Pancreas (tissue), 10 donors: ENCODE results near the gene SPDYA. TPM values are rescaled to one million over a fixed set of nuclear protein-coding genes. Genes with fewer than 3 reads are reported as not detected.

Source experiments
- ATAC-seq, 4 donors: fragments of 200-7000 bp; cut with Tn5 transposase; one replicate each; pipeline versions ENCODE4 v1.8.0 to v1.9.1; 2020; ENCODE audit warnings: mild to moderate bottlenecking in 4 of 4, moderate library complexity in 4 of 4
- DNase-seq, 6 donors: peaks; one replicate each; pipeline ENCODE4 v3.0.0-alpha.2; 2020
- FAIRE-seq: peaks from 2 replicates; lab custom pipeline; 2012; peaks lifted over from hg19 to GRCh38; lab: Jason Lieb, UNC
- H3K27ac ChIP-seq, 4 donors: fragments of 200-600 bp; sonication (generic); 1 replicate in 3 of 4; 2 replicates in 1 of 4; pipeline versions ENCODE4 v1.5.0 to v1.8.0; 2020
- H3K27me3 ChIP-seq, 4 donors: fragments of 200-600 bp; one replicate each; pipeline ENCODE4 v1.8.0; 2021
- H3K36me3 ChIP-seq, 3 donors: fragments of 200-600 bp; sonication (generic) in 1 of 3; one replicate each; pipeline versions ENCODE4 v1.5.0 to v1.8.0; 2020 to 2021
- H3K4me1 ChIP-seq, 3 donors: fragments of 200-600 bp; one replicate each; pipeline ENCODE4 v1.8.0; 2021
- H3K4me3 ChIP-seq, 4 donors: fragments of 200-600 bp; sonication (generic) in 2 of 4; one replicate each; pipeline versions ENCODE4 v1.5.0 to v1.8.0; 2020 to 2021
- H3K9me3 ChIP-seq, 4 donors: fragments of 200-600 bp; one replicate each; pipeline ENCODE4 v1.8.0; 2021
- CTCF ChIP-seq, 4 donors: fragments of 200-600 bp; sonication (generic) in 3 of 4; IDR thresholded peaks; one replicate each; pipeline versions ENCODE4 v1.5.0 to v1.8.0; 2021; ENCODE audit warnings: antibody characterized with exemption in 4 of 4
- WGBS, 2 donors: extraction: QIAGEN DNeasy Blood & Tissue Kit; methylation state at CpG; one replicate each; pipeline ENCODE4 v1.1.7; 2013; 5-methylcytosine and 5-hydroxymethylcytosine counted together
- intact Hi-C, 3 donors: fragments of 100-400 bp; cut with DNase I; formaldehyde crosslinking; loops; one replicate each; pipeline versions ENCODE4 v1.11.1 to v1.14.2; 2022
- polyA plus RNA-seq, 2 donors: library from polyadenylated mRNA; stranded (reverse); fragments of 200-250 nt; gene quantifications; one replicate each; pipeline ENCODE4 v1.2.3, GENCODE V29; 2013
- total RNA-seq, 6 donors: library from RNA; stranded (reverse); fragmentation: NEBNext Ultra II Directional in 4 of 6; extraction: Animal tissue kit (Norgen Biotek cat#: 25700) in 4 of 6; gene quantifications; one replicate each; pipeline versions ENCODE4 v1.2.1 to v1.2.4, GENCODE V29; 2021 to 2023
- donor health status: healthy with polysubstance abuse.
- donor health status: DM: no; HTN: no; CAD: no; lungs with moderate emphysema.
- donor health status: DM: no; HTN: no; CAD: no.
- donor health status: control.
- donor health status: control.
- donor health status: Bipolar disorder and iron deficiency.
- donor health status: DM: yes; HTN: yes; CAD: no.
- donor health status: DM: no; HTN: no; CAD: no.
- donor health status: DM: no; HTN: no; CAD: no.
- donor health status: DM: yes; HTN: yes; CAD: no.

Gene SPDYA
- total and polyA plus RNA-seq, 8 donors, result 0.11 to 0.78 (median 0.48) TPM

- FAIRE-seq (peak; percentile 93), DNase-seq (peak in 3 of 6 donors; percentile 36 to 66 (median 49)), ATAC-seq (peak; percentile 86 to 98 (median 90))
- WGBS, 2 donors, result 5 to 6% methylated on average over 8 of the region's 8 CpGs
- intact Hi-C loops, result no loop called here
- Histone ChIP-seq H3K9me3 (no peaks in the 10 kb centered on the region), H3K27ac (no peak overlapping the region), H3K4me1 (no peaks in the 10 kb centered on the region), H3K4me3 (no peak overlapping the region), H3K27me3 (no peaks in the 10 kb centered on the region), H3K36me3 (no peaks in the 10 kb centered on the region)
- peak; percentile 28 to 54 (median 43) for TF ChIP-seq CTCF (IDR thresholded peaks at IDR 0.05)
Observed at GRCh38 chr2:28821295-28821958, 10.8 kb downstream of the SPDYA start.

DNA sequence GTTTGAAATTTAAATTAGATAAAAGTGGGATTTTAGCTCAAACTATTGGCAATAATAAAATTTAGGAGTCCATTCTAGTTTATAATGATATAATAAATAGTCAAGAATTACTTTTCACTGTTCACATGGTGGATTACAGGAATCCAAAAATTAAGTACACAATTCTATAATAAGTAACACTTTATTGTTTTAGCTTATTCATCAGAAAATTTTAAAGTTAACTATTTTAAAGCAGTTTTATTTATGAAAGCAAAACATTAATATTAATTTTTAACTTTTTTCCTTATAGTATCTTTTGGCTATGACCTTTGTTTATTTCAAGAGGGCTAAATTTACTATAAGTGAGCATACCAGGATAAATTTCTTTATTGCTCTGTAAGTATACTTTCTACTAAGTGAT, 11.4 kb downstream of the SPDYA start:
- FAIRE-seq (no peak), ATAC-seq (no peak), DNase-seq (no peak)
- H3K36me3 ChIP-seq, result no peaks in the 10 kb centered on the region
- H3K4me3 ChIP-seq, result no peak overlapping the region
- H3K9me3 ChIP-seq, result no peaks in the 10 kb centered on the region
- no peak for TF ChIP-seq CTCF (IDR thresholded peaks at IDR 0.05)
- H3K27ac ChIP-seq, result no peak overlapping the region
- H3K4me1 ChIP-seq, result no peaks in the 10 kb centered on the region
- no peaks in the 10 kb centered on the region for H3K27me3 ChIP-seq
- intact Hi-C loops, result no loop called here

GRCh38 chr2:28824207-28824606, 13.6 kb downstream of the SPDYA start:
- DNase-seq (no peak), FAIRE-seq (no peak), ATAC-seq (no peak)
- Histone ChIP-seq H3K27ac (no peak overlapping the region), H3K4me3 (no peak overlapping the region), H3K36me3 (no peaks in the 10 kb centered on the region), H3K4me1 (no peaks in the 10 kb centered on the region), H3K27me3 (no peaks in the 10 kb centered on the region), H3K9me3 (no peaks in the 10 kb centered on the region)
- TF ChIP-seq CTCF (IDR thresholded peaks at IDR 0.05), result no peak
- intact Hi-C loops, result no loop called here
- 89 to 93% methylated on average over 2 of the region's 2 CpGs for WGBS, 2 donors

DNA sequence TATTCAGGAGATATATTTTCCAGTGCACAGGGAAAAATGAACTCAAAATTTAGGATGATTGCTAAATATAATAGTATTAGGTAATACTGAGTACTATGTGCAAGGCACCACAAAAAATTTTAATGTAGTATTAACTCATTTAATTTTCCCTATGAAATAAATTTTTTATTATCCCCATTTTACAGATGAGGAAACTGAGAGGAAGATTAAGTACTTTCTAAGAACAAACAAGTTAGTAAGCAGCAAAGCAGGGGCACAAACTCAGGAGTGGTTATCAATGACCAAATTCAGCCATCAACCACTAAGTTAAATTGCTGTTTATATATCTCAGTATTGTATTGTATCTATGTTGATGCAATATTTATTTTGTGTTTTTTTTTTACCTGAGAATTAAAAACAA, 14.2 kb downstream of the SPDYA start:
- H3K9me3 ChIP-seq, result no peaks in the 10 kb centered on the region
- no peaks in the 10 kb centered on the region for H3K4me1 ChIP-seq
- no peak overlapping the region for H3K27ac ChIP-seq
- no peak overlapping the region for H3K4me3 ChIP-seq
- no peak for DNase-seq
- no peak for TF ChIP-seq CTCF (IDR thresholded peaks at IDR 0.05)
- no peak for ATAC-seq
- no peak for FAIRE-seq
- H3K36me3 ChIP-seq, result no peaks in the 10 kb centered on the region
- H3K27me3 ChIP-seq, result no peaks in the 10 kb centered on the region
- intact Hi-C loops, result no loop called here

DNA sequence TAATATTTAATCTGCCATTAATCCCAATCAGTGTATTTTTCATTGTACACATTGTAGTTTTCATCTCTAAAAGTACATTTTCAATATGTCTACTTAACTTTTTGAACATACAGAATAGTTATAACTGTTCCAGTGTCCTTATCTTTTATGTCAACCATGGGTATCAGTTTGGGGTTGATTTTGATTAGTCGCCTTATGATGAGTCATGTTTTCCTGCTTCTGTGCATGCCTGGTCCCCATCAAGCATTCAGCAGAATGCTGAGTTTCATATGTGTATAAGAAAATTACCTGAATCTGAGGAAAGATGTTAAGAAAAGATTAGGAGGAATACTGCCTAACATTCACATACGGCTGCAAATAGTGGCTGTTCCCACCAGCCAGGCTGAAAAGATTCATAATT, 17.7 kb downstream of the SPDYA start:
- Histone ChIP-seq H3K4me3 (no peak overlapping the region), H3K9me3 (no peaks in the 10 kb centered on the region), H3K36me3 (no peaks in the 10 kb centered on the region), H3K27ac (no peak overlapping the region), H3K4me1 (no peaks in the 10 kb centered on the region), H3K27me3 (no peaks in the 10 kb centered on the region)
- ATAC-seq, result no peak
- no peak for FAIRE-seq
- WGBS, 2 donors, result 70 to 74% methylated on average over 2 of the region's 2 CpGs
- no peak for DNase-seq
- intact Hi-C loops, result no loop called here
- TF ChIP-seq CTCF (IDR thresholded peaks at IDR 0.05), result no peak
